Hindlimb muscle (tissue), 1 donor: ENCODE results near the gene FIP1L1. TPM values are rescaled to one million over a fixed set of nuclear protein-coding genes. Genes with fewer than 3 reads are reported as not detected.
"Not testable (repeated sequence)": the region's sequence is repeated elsewhere in the genome, so short reads cannot be mapped to it uniquely, and the experiment has no call there.

Experiments used
- DNase-seq: peaks from one replicate; pipeline ENCODE4 v3.0.0-alpha.2; 2013
- polyA plus RNA-seq: library from polyadenylated mRNA; unstranded; fragments of 120-200 nt; gene quantifications from one replicate; pipeline ENCODE4 v1.2.1, GENCODE V29; 2013; ENCODE audit not compliant: insufficient read length

The FIP1L1 gene
- polyA plus RNA-seq, 1 donor, result 47.3 TPM

- DNase-seq, result no peak
Measured at GRCh38 chr4:53380221-53380620, 2.8 kb downstream of the FIP1L1 start.

- DNase-seq, result not testable (repeated sequence)
Measured at GRCh38 chr4:53409479-53409878, 32.0 kb downstream of the FIP1L1 start.

- no peak for DNase-seq
Measured at GRCh38 chr4:53419208-53419607, 41.8 kb downstream of the FIP1L1 start.

- DNase-seq, result no peak
Measured at GRCh38 chr4:53421791-53422190, 44.4 kb downstream of the FIP1L1 start.

- DNase-seq, result no peak
Measured at GRCh38 chr4:53422367-53422766, 44.9 kb downstream of the FIP1L1 start.

- no peak for DNase-seq
Measured at GRCh38 chr4:53424280-53424679, 46.8 kb downstream of the FIP1L1 start.

- DNase-seq, result no peak
Measured at GRCh38 chr4:53427366-53427765, 49.9 kb downstream of the FIP1L1 start.

- DNase-seq, result no peak
Measured at GRCh38 chr4:53431052-53431451, 53.6 kb downstream of the FIP1L1 start.

- no peak for DNase-seq
Measured at GRCh38 chr4:53432528-53433424, 55.3 kb downstream of the FIP1L1 start.

GRCh38 chr4:53436251-53436650 lies 58.8 kb downstream of the FIP1L1 start:
- no peak for DNase-seq

GRCh38 chr4:53441564-53441963 lies 64.1 kb downstream of the FIP1L1 start:
- DNase-seq, result no peak

- DNase-seq, result no peak
Measured at GRCh38 chr4:53444954-53445353, 67.5 kb downstream of the FIP1L1 start.

GRCh38 chr4:53450773-53451172 lies 73.3 kb downstream of the FIP1L1 start:
- no peak for DNase-seq

- DNase-seq, result no peak
Measured at GRCh38 chr4:53453385-53453784, 75.9 kb downstream of the FIP1L1 start.

- DNase-seq, result no peak
Measured at GRCh38 chr4:53455766-53456165, 78.3 kb downstream of the FIP1L1 start.

- no peak for DNase-seq
Measured at GRCh38 chr4:53456178-53456577, 78.7 kb downstream of the FIP1L1 start.

- no peak for DNase-seq
Measured at GRCh38 chr4:53459548-53459947, 82.1 kb downstream of the FIP1L1 start.

GRCh38 chr4:53461244-53461643 lies 83.8 kb downstream of the FIP1L1 start:
- DNase-seq, result no peak

GRCh38 chr4:53463340-53463739 lies 85.9 kb downstream of the FIP1L1 start:
- DNase-seq, result no peak

- DNase-seq, result no peak
Measured at GRCh38 chr4:53465281-53465680, 87.8 kb downstream of the FIP1L1 start.

GRCh38 chr4:53465891-53466290 lies 88.5 kb downstream of the FIP1L1 start:
- DNase-seq, result no peak

- not testable (repeated sequence) for DNase-seq
Measured at GRCh38 chr4:53466576-53466975, 89.1 kb downstream of the FIP1L1 start.

GRCh38 chr4:53476232-53477037 lies 99.0 kb downstream of the FIP1L1 start:
- DNase-seq, result no peak
